OCI-LY7 (cell line): Measurements from ENCODE around the gene CLUH. TPM values are rescaled to one million over a fixed set of nuclear protein-coding genes. Genes with fewer than 3 reads are reported as not detected.

Source experiments
- BruUV-seq: library from RNA; stranded (reverse); fragments of 400-500 nt; replicated peaks from 2 replicates; lab custom pipeline; 2021; lab: Mats Ljungman, UMichigan
- CTCF ChIA-PET: fragments of 300-600 bp; sonication (Branson Sonifier 250); formaldehyde crosslinking; loops from one replicate; lab custom pipeline; 2022; ENCODE audit warnings: antibody characterized with exemption; ENCODE audit not compliant: unreplicated experiment; lab: Charles Lee
- POLR2A ChIA-PET: fragments of 300-600 bp; sonication (Branson Sonifier 250); formaldehyde crosslinking; loops from one replicate; lab custom pipeline; 2022; ENCODE audit warnings: antibody characterized with exemption; lab: Charles Lee
- DNase-seq: peaks from one replicate; pipeline ENCODE4 v3.0.0-alpha.2; 2015; ENCODE audit warnings: low spot score
- H2AFZ ChIP-seq: fragments of 200-600 bp; sonication (generic), shearing (Covaris generic); 2 replicates; pipeline ENCODE4 v1.6.1; 2014; ENCODE audit warnings: mild to moderate bottlenecking, antibody characterized with exemption, low read length, moderate library complexity
- H3K27ac ChIP-seq: fragments of 200-600 bp; sonication (generic); 2 replicates; pipeline ENCODE4 v1.5.1; 2014; ENCODE audit warnings: mixed run types, low read depth, mild to moderate bottlenecking, moderate library complexity, low read length, inconsistent platforms; ENCODE audit not compliant: poor library complexity, severe bottlenecking
- H3K36me3 ChIP-seq: fragments of 200-600 bp; sonication (generic); 2 replicates; pipeline ENCODE4 v1.6.1; 2014; ENCODE audit warnings: mild to moderate bottlenecking, antibody characterized with exemption, low read length, moderate library complexity, mixed read lengths; ENCODE audit not compliant: insufficient read depth
- H3K4me1 ChIP-seq: fragments of 200-600 bp; sonication (generic); 2 replicates; pipeline ENCODE4 v1.5.1; 2014; ENCODE audit warnings: mild to moderate bottlenecking, low read length; ENCODE audit not compliant: insufficient read depth, poor library complexity, severe bottlenecking
- H3K4me2 ChIP-seq: fragments of 200-600 bp; sonication (generic); 2 replicates; pipeline ENCODE4 v1.6.1; 2014; ENCODE audit warnings: mild to moderate bottlenecking, low read length
- H3K4me3 ChIP-seq: fragments of 200-600 bp; sonication (generic); 2 replicates; pipeline ENCODE4 v1.5.1; 2014; ENCODE audit warnings: mild to moderate bottlenecking, low read depth, low read length; ENCODE audit not compliant: poor library complexity, severe bottlenecking
- H3K79me2 ChIP-seq: fragments of 200-600 bp; sonication (generic); 2 replicates; pipeline ENCODE4 v1.6.1; 2016; ENCODE audit warnings: low read depth, mild to moderate bottlenecking, low read length, moderate library complexity, mixed read lengths; ENCODE audit not compliant: insufficient read depth
- H3K9me2 ChIP-seq: fragments of 200-600 bp; sonication (generic); 2 replicates; pipeline ENCODE4 v1.6.1; 2016; ENCODE audit warnings: mild to moderate bottlenecking, low read length, mixed read lengths; ENCODE audit not compliant: insufficient read depth
- H3K9me3 ChIP-seq: fragments of 200-600 bp; sonication (generic); 2 replicates; pipeline ENCODE4 v1.6.1; 2014; ENCODE audit warnings: mild to moderate bottlenecking, mixed run types, low read length, mixed read lengths
- H4K20me1 ChIP-seq: fragments of 200-600 bp; sonication (generic); 2 replicates; pipeline ENCODE4 v1.6.1; 2014; ENCODE audit warnings: mild to moderate bottlenecking, antibody characterized with exemption, low read length, moderate library complexity, mixed read lengths; ENCODE audit not compliant: insufficient read depth
- EZH2phosphoT487 ChIP-seq: fragments of 200-600 bp; sonication (generic); IDR thresholded peaks from 2 replicates; pipeline ENCODE4 v1.6.1; 2018; ENCODE audit warnings: low read depth, borderline replicate concordance, mild to moderate bottlenecking, mixed run types, antibody characterized with exemption, low read length, moderate library complexity, mixed read lengths
- intact Hi-C: fragments of 100-400 bp; cut with micrococcal nuclease; formaldehyde crosslinking; loops from one replicate; pipeline ENCODE4 v1.10.0; 2022; ENCODE audit not compliant: unreplicated experiment
- total RNA-seq, 2 experiments: library from RNA; depleted of rRNA in 1 of 2; stranded (reverse); fragments of >200 nt in 1 of 2; shearing (Covaris generic) in 1 of 2; gene quantifications; 2 replicates each; pipeline ENCODE4 v1.2.3, GENCODE V29; 2014 to 2022
- TF ChIP-seq, protein P1 (sequence below): fragments of 200-600 bp; sonication (generic); conservative IDR thresholded peaks from 2 replicates; pipeline ENCODE4 v1.5.1; 2014; ENCODE audit warnings: mild to moderate bottlenecking, antibody characterized with exemption, low read length, moderate library complexity, mixed read lengths

Gene CLUH
- total RNA-seq, 2 experiments from 2014 or later = 96.3 to 132 TPM

DNA sequence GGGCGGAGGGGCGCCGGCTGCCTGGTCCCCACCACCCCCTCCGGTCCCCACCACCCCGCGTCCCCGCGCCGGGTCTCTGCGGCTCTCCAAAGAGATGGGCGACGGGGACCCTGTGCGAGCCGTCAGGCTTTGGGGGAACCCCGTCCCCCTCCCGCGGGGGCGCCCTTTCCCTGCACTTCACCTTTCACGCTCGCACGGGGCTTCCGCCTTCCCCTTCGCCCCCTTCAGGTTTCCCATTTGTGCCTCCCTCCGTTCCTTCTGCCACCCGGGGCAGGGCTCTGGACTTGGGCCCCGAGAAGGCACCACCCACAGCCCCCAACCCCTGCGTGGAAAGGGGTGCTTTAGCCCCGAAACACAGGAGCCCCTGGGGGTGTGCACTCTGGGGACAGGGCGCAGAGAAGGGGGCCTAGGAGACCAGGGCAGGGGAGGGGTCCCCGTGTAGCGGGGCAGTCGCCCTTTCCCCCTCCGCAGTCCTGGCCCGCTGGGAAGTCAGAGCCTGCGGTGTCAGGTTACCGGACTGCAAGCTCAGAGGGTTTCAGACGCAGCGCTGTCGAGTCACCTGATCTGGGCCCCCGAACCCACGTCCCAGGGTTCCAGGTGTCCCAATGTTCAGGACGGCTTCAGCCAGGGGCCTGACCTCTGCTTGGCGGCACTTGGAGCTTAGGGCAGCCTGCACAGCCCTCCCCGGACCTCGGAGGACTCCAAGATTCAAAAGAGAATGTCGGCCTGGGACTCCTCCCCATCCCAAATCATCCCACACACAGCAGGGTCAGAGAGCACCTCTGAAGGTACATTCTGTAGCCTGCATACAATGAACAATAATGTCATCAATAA is 44.5 kb upstream of the CLUH start:
- intact Hi-C loops = no loop called here
- BruUV-seq = no TSS peak
- H3K4me2 ChIP-seq = no peak overlapping the region

GRCh38 chr17:2751491-2751890 is 39.9 kb upstream of the CLUH start:
- intact Hi-C loops = no loop called here
- Histone ChIP-seq H3K27ac (no peak overlapping the region), H3K79me2 (no peaks in the 10 kb centered on the region), H3K4me2 (no peak overlapping the region), H3K36me3 (no peaks in the 10 kb centered on the region), H3K4me1 (no peaks in the 10 kb centered on the region), H2AFZ (no peak overlapping the region), H3K9me3 (no peaks in the 10 kb centered on the region), H3K9me2 (no peaks in the 10 kb centered on the region), H3K4me3 (no peak overlapping the region), H4K20me1 (no peaks in the 10 kb centered on the region)
- TF ChIP-seq, protein P1, sequence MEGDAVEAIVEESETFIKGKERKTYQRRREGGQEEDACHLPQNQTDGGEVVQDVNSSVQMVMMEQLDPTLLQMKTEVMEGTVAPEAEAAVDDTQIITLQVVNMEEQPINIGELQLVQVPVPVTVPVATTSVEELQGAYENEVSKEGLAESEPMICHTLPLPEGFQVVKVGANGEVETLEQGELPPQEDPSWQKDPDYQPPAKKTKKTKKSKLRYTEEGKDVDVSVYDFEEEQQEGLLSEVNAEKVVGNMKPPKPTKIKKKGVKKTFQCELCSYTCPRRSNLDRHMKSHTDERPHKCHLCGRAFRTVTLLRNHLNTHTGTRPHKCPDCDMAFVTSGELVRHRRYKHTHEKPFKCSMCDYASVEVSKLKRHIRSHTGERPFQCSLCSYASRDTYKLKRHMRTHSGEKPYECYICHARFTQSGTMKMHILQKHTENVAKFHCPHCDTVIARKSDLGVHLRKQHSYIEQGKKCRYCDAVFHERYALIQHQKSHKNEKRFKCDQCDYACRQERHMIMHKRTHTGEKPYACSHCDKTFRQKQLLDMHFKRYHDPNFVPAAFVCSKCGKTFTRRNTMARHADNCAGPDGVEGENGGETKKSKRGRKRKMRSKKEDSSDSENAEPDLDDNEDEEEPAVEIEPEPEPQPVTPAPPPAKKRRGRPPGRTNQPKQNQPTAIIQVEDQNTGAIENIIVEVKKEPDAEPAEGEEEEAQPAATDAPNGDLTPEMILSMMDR = no peak
- TF ChIP-seq EZH2phosphoT487 = no peak
- ChIA-PET CTCF (no interaction called here), POLR2A (interaction anchor here (0.6 kb wide), 2 partner anchors 21 to 32 kb away, joined by 3 read pairs; no protein-coding TSS in a partner anchor)
- no peak for DNase-seq
- no TSS peak for BruUV-seq

More for the DNA sequence above, 44.5 kb upstream of the CLUH start:
- H3K9me3 ChIP-seq = no peaks in the 10 kb centered on the region
- no peak for DNase-seq
- no peaks in the 10 kb centered on the region for H3K4me1 ChIP-seq
- no peak overlapping the region for H3K4me3 ChIP-seq
- no peaks in the 10 kb centered on the region for H3K36me3 ChIP-seq
- TF ChIP-seq EZH2phosphoT487 = no peak
- TF ChIP-seq, protein P1 = no peak
- H2AFZ ChIP-seq = no peak overlapping the region
- ChIA-PET CTCF (interaction anchor here (0.5 kb wide), 1 partner anchor 902 kb away, joined by 3 read pairs; no protein-coding TSS in a partner anchor), POLR2A (no interaction called here)
- H3K9me2 ChIP-seq = no peaks in the 10 kb centered on the region
- H3K27ac ChIP-seq = no peak overlapping the region
- H4K20me1 ChIP-seq = no peaks in the 10 kb centered on the region
- H3K79me2 ChIP-seq = no peaks in the 10 kb centered on the region

DNA sequence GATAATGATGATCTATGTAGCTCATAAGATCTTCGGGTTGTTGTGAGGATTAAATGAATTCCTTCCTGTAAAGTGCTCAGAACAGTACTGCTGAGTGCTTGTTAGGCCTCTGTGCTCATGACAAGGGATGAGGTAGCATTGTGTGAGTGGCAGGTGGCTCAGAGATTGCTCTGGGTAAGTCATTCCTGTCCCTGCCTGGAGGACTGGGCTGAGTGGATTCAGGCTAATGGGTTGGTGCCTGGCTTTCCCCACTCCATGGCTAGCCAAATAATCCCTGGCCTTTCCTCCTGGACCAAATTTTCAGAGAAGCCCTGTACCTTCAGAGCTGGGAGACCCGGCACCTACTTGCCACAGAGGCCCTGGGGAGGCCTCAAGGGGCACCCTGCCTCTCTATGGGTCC is 39.2 kb upstream of the CLUH start:
- Histone ChIP-seq H3K36me3 (no peaks in the 10 kb centered on the region), H3K79me2 (no peaks in the 10 kb centered on the region), H4K20me1 (no peaks in the 10 kb centered on the region), H3K4me3 (no peak overlapping the region), H3K9me2 (no peaks in the 10 kb centered on the region), H3K4me1 (no peaks in the 10 kb centered on the region), H2AFZ (no peak overlapping the region), H3K4me2 (no peak overlapping the region), H3K27ac (no peak overlapping the region), H3K9me3 (no peaks in the 10 kb centered on the region)
- DNase-seq = no peak
- CTCF ChIA-PET = no interaction called here
- POLR2A ChIA-PET = interaction anchor here (0.6 kb wide), 2 partner anchors 22 to 31 kb away, joined by 3 read pairs; no protein-coding TSS in a partner anchor
- TF ChIP-seq, protein P1 = no peak
- no peak for TF ChIP-seq EZH2phosphoT487
- intact Hi-C loops = no loop called here
- no TSS peak for BruUV-seq
